Measurements from ENCODE around the gene CD22.

Gene CD22

DNA sequence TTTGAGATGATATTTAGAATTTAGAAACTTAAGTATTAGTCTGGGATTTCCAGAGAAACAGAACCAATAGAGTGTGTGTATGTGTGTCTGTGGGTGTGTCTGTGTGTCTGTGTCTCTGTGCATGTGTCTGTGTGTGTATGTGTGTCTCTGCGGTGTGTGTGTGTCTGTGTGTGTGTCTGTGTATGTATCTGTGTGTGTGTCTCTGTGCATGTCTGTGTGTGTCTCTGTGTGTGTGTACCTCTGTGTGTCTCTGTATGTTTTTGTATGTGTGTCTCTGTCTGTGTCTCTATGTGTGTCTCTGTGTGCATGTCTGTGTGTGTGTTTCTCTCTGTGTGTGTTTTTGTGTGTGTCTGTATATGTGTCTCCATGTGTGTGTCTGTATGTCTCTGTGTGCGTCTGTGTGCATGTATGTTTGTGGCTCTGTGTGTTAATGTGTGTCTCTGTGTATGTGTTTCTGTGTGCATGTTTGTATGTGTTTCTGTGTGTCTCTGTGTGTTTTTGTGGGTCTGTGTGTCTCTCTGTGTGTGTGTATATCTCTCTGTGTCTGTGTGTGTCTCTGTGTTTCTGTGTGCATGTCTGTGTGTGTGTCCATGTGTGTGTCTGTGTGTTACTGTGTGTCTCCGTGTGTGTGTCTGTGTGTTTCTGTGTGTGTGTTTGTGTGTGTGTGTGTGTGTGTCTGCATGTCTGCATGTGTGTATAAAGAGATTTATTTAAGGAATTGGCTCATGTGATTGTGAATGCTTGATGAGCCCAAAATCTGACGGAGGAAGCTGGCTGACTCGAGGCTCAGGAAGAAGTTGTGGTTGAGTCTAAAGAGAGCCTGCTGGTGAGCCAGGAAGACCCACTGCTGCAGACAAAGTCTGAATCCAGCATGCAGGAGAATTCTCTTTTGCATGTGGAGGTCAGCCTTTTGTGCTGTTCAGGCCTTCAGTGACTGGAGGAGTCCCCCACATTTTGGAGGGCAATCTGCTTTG lies 64.0 kb downstream of the CD22 start:
- DNase-seq = no peak

DNA sequence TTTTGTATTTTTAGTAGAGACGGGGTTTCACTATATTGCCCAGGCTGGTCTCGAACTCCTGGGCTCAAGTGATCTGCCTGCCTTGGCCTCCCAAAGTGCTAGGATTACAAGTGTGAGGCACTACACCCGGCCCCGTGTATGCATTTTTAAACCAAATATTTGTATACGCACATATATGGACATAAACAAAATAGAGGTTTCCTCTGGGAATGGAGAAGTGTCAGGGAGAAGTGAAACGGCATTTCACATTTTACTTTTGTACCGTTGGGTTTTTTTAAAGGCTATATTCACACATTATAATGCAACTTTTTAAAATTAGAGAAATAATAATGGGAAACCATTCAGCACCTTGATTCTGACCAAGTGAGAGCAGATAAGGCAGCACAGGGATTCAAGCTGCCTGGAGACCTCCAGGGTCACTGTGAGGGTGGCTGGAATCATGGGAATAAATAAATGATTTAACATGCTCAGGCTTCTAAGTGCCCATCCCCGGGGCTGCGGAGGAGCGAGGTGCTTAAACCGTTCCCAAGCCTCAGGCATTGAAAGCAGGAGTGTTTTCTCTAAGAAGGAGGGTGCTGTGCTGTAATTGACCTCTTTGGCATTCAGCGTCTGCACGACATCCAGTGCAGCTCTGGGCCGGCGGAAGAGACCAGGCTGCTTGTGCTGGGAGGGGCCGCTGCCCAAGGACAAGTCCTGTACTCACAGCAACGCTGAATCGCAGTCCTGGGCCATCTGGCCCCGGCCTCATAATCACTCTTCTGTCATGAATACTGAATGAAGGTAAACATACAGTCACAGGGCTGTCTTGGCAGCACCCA lies 66.6 kb downstream of the CD22 start:
- no peak for DNase-seq

DNA sequence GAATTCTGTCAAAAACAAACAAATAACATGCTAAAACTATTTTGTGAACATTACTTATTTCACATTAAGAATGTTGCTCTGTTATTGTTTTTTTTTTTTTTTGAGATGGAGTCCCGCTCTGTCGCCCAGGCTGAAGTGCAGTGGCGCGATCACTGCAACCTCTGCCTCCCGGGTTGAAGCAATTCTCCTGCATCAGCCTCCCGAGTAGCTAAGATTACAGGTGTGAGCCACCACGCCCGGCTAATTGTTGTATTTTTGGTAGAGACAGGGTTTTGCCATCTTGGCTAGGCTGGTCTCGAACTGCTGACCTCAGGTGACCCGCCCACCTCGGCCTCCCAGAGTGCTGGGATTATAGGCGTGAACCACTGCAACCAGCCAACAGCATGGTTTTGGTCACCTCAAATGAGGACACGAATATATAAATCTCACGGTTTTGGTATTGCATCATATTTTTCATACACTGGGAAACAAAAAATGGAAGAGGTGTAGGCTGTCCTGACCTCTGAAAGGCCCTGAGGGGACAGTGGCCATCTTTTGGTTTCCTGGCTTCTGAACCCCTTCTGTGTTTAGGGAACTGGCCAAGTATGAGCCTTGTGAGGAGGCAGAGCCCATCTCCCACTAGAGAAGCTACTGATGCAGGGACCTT lies 67.4 kb downstream of the CD22 start:
- DNase-seq = no peak

Measured in stimulated activated CD4-positive, alpha-beta T cell treated with anti-CD3 and anti-CD28 coated beads, Interleukin-4, amount 100 ng/mL, for 1 hour (primary cell).